DND-41 (cell line): ENCODE data around the gene MLC1.

Source experiments
- EZH2 ChIP-seq: IDR thresholded peaks from 3 replicates; pipeline ENCODE4 v1.6.1; 2012; ENCODE audit warnings: borderline replicate concordance, low read depth, mild to moderate bottlenecking, moderate library complexity, low read length, inconsistent platforms; ENCODE audit not compliant: severe bottlenecking
- TF ChIP-seq, protein P1 (sequence below): IDR thresholded peaks from 2 replicates; pipeline ENCODE4 v1.5.1; 2012; ENCODE audit warnings: borderline replicate concordance, low read length, moderate library complexity, mild to moderate bottlenecking; ENCODE audit not compliant: poor library complexity, severe bottlenecking; ENCODE audit errors: extremely low read depth

DNA sequence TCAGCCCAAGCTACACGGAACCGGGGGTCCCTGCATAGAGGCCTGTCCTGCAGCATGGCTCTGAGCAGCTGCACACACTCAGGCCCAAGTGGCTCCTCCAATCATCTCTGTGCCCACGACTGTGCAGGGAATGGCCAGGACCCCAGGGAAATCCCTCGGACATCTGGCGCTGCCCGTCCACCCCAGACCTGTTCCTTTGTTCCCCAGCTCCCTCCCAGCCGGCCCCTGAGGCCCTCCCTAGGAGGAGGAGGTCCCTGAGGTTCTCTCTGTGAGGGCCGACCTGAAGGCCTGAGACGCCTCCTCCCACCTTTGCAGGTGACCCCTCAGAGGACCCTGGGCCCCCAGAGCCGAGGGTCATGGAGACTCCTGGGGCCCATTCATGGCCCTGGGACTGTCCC is 1.1 kb downstream of the MLC1 start:
- TF ChIP-seq, protein P1, sequence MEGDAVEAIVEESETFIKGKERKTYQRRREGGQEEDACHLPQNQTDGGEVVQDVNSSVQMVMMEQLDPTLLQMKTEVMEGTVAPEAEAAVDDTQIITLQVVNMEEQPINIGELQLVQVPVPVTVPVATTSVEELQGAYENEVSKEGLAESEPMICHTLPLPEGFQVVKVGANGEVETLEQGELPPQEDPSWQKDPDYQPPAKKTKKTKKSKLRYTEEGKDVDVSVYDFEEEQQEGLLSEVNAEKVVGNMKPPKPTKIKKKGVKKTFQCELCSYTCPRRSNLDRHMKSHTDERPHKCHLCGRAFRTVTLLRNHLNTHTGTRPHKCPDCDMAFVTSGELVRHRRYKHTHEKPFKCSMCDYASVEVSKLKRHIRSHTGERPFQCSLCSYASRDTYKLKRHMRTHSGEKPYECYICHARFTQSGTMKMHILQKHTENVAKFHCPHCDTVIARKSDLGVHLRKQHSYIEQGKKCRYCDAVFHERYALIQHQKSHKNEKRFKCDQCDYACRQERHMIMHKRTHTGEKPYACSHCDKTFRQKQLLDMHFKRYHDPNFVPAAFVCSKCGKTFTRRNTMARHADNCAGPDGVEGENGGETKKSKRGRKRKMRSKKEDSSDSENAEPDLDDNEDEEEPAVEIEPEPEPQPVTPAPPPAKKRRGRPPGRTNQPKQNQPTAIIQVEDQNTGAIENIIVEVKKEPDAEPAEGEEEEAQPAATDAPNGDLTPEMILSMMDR, result no peak
- no peak for TF ChIP-seq EZH2
